GM19099 (cell line): ENCODE measurements around the gene WDCP.

ENCODE experiments used
- POLR2A ChIP-seq: IDR thresholded peaks from 3 replicates; pipeline ENCODE4 v1.6.1; 2011; ENCODE audit warnings: low read depth; ENCODE audit not compliant: insufficient read length; ENCODE audit errors: extremely low read depth

WDCP gene

GRCh38 chr2:24016376-24016761, 30.8 kb downstream of the WDCP start:
- TF ChIP-seq POLR2A: no peak

- no peak for TF ChIP-seq POLR2A
These were observed 31.4 kb downstream of the WDCP start for GRCh38 chr2:24015562-24016375.

GRCh38 chr2:24012521-24013188, 34.5 kb downstream of the WDCP start:
- no peak for TF ChIP-seq POLR2A

- no peak for TF ChIP-seq POLR2A
These were observed 35.7 kb downstream of the WDCP start for GRCh38 chr2:24011250-24012104.

- no peak for TF ChIP-seq POLR2A
These were observed 36.5 kb downstream of the WDCP start for GRCh38 chr2:24010477-24011249.

- TF ChIP-seq POLR2A: no peak
These were observed 37.3 kb downstream of the WDCP start, which contains the start of gene MFSD2B for GRCh38 chr2:24009680-24010476. Gene MFSD2B, plus strand, starts transcription at chr2:24010085. Its CDS starts 12 bp downstream, at chr2:24010097.

- no peak for TF ChIP-seq POLR2A
These were observed 37.9 kb downstream of the WDCP start for GRCh38 chr2:24009367-24009679.

- no peak for TF ChIP-seq POLR2A
These were observed 38.4 kb downstream of the WDCP start for GRCh38 chr2:24008672-24009366.

GRCh38 chr2:24007693-24008092, 39.5 kb downstream of the WDCP start:
- TF ChIP-seq POLR2A: no peak

- TF ChIP-seq POLR2A: no peak
These were observed 52.6 kb downstream of the WDCP start for GRCh38 chr2:23994567-23994966.

- TF ChIP-seq POLR2A: no peak
These were observed 53.4 kb downstream of the WDCP start for GRCh38 chr2:23993736-23994269.

GRCh38 chr2:23992931-23993330, 54.3 kb downstream of the WDCP start:
- no peak for TF ChIP-seq POLR2A

GRCh38 chr2:23988371-23988770, 58.8 kb downstream of the WDCP start:
- no peak for TF ChIP-seq POLR2A
